Measurements from ENCODE around the gene AMBN.

GRCh38 chr4:70559211-70559830 is 32.7 kb upstream of the AMBN start:
- TF ChIP-seq TGIF2 (CRISPR knock-in tag; IDR thresholded peaks at IDR 0.05) (no peak), CTCF (CRISPR knock-in tag; IDR thresholded peaks at IDR 0.05) (peak; percentile 81), AFF4 (CRISPR knock-in tag; IDR thresholded peaks at IDR 0.05) (no peak), POLR2AphosphoS5 (IDR thresholded peaks at IDR 0.05; ENCODE audit: low read depth, low read length) (no peak), PCBP1 (IDR thresholded peaks at IDR 0.05; ENCODE audit: borderline replicate concordance, low read depth, low read length) (no peak), GATAD2A (CRISPR knock-in tag; IDR thresholded peaks at IDR 0.05) (no peak), ZNF263 (CRISPR knock-in tag; IDR thresholded peaks at IDR 0.05) (no peak), NFIC (IDR thresholded peaks at IDR 0.05; ENCODE audit: low read length) (no peak), NFYB (CRISPR knock-in tag; IDR thresholded peaks at IDR 0.05) (no peak), ZSCAN5A (CRISPR knock-in tag; IDR thresholded peaks at IDR 0.05; ENCODE audit: borderline replicate concordance) (no peak)
